Thyroid gland (tissue), 4 donors: Measurements from ENCODE around the gene POLDIP3.

Source experiments
- CTCF ChIP-seq, 6 experiments: fragments of 200-600 bp in 3 of 6; fragments of 450-650 bp in 3 of 6; sonication (generic) in 3 of 6; IDR thresholded peaks; one replicate each; pipeline ENCODE4 v1.5.1; 2016 to 2019; ENCODE audit warnings: antibody characterized with exemption in 6 of 6, mild to moderate bottlenecking in 2 of 6, inconsistent platforms in 1 of 6, moderate library complexity in 1 of 6
- POLR2A ChIP-seq, 2 donors: fragments of 450-650 bp; IDR thresholded peaks; one replicate each; pipeline ENCODE4 v1.6.1; 2017; ENCODE audit warnings: antibody characterized with exemption in 2 of 2, mild to moderate bottlenecking in 2 of 2, moderate library complexity in 1 of 2

DNA sequence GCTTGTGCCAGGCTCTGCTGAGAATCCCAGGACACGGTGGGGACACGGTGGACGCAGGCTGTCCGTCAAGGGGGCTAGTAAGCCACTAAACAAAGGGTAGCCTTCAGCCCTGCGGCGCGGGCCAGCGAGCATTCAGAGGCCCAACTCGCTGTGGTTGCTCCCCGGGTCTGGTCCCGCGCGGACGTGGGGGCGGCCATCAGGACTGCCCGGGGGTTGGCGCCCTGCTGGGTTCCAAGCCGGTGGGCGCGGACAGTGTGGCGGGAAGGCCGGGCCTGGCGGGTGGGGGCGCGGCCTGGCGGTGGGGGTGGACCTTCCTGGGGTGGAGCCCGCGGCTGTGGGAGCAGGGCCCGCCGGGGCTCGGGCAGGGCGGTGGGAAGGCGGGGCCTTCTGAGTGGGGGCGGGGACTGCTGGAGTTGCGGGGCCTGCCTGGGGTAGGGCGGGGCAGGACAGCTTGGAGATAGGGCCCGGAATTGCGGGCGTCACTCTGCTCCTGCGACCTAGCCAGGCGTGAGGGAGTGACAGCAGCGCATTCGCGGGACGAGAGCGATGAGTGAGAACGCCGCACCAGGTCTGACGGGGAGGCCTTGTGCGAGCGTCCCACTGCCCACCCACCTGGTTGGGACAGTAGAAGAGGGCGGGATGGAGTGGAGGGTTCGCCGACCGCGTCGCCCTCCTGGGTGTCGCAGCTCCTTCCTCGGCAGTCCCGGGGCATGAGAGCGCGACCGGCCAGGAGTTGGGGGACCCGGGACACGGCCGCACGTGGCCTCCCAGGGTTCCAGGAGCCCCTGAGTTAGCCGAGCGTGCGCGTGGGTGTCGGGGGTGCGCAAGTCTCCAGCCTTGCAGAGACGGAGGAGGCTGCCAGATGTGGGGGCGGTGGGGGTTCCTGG is 61.0 kb downstream of the POLDIP3 start, which contains the start of gene SERHL2:
- TF ChIP-seq CTCF (IDR thresholded peaks at IDR 0.05): peak in 1 of 6 experiments; percentile 11
- TF ChIP-seq POLR2A (IDR thresholded peaks at IDR 0.05): peak in 1 of 2 donors; percentile 35
